SU-DHL-6 (cell line): ENCODE data around the gene PRSS56.

Source experiments
- H2AFZ ChIP-seq: fragments of 200-600 bp; sonication (generic); 2 replicates; pipeline ENCODE4 v1.6.1; 2014; ENCODE audit warnings: low read depth, mild to moderate bottlenecking, moderate library complexity, mixed read lengths, antibody characterized with exemption, low read length; ENCODE audit not compliant: severe bottlenecking
- H3F3A ChIP-seq: fragments of 200-600 bp; shearing (Covaris generic); 2 replicates; pipeline ENCODE4 v1.6.0; 2016; ENCODE audit warnings: antibody characterized with exemption, mild to moderate bottlenecking; ENCODE audit not compliant: insufficient read depth
- H3K27ac ChIP-seq: fragments of 200-600 bp; sonication (generic); 2 replicates; pipeline ENCODE4 v1.5.1; 2016; ENCODE audit warnings: low read depth, mild to moderate bottlenecking, low read length, moderate library complexity, mixed read lengths
- H3K27me3 ChIP-seq: fragments of 200-600 bp; sonication (generic), shearing (Covaris generic); 2 replicates; pipeline ENCODE4 v1.6.0; 2014; ENCODE audit warnings: mild to moderate bottlenecking, low read length
- H3K36me3 ChIP-seq: fragments of 200-600 bp; sonication (generic); 2 replicates; pipeline ENCODE4 v1.6.1; 2014; ENCODE audit warnings: mild to moderate bottlenecking, low read length, mixed read lengths
- H3K4me2 ChIP-seq: fragments of 300-600, 200-600 bp; shearing (Covaris generic), sonication (generic); 2 replicates; pipeline ENCODE4 v1.6.0; 2014; ENCODE audit warnings: low read length, low read depth, mild to moderate bottlenecking; ENCODE audit not compliant: poor library complexity, severe bottlenecking
- H3K4me3 ChIP-seq: fragments of 200-600 bp; sonication (generic); 2 replicates; pipeline ENCODE4 v1.5.1; 2014; ENCODE audit warnings: antibody characterized with exemption, low read length, mild to moderate bottlenecking, mixed read lengths; ENCODE audit not compliant: insufficient read depth, poor library complexity, severe bottlenecking
- H3K79me2 ChIP-seq: fragments of 200-600 bp; sonication (generic); 2 replicates; pipeline ENCODE4 v1.6.1; 2014; ENCODE audit warnings: mild to moderate bottlenecking, low read length, moderate library complexity; ENCODE audit not compliant: insufficient read depth
- H3K9ac ChIP-seq: fragments of 200-600 bp; sonication (generic); 2 replicates; pipeline ENCODE4 v1.7.0; 2014; ENCODE audit warnings: mild to moderate bottlenecking, low read length
- H3K9me2 ChIP-seq: fragments of 200-600 bp; sonication (generic); replicated peaks from 2 replicates; pipeline ENCODE4 v1.6.1; 2014; ENCODE audit warnings: low read length; ENCODE audit not compliant: insufficient read depth
- H3K9me3 ChIP-seq: fragments of 200-600 bp; sonication (generic); 2 replicates; pipeline ENCODE4 v1.6.1; 2014; ENCODE audit warnings: low read length, mixed read lengths; ENCODE audit not compliant: insufficient read depth
- H4K20me1 ChIP-seq: fragments of 200-600 bp; sonication (generic); 2 replicates; pipeline ENCODE4 v1.6.1; 2014; ENCODE audit warnings: low read depth, mild to moderate bottlenecking, antibody characterized with exemption, low read length, moderate library complexity, mixed read lengths
- CTCF ChIP-seq: fragments of 200-600 bp; sonication (generic); IDR thresholded peaks from one replicate; pipeline ENCODE4 v1.5.1; 2017; ENCODE audit warnings: antibody characterized with exemption, mild to moderate bottlenecking, low read length, moderate library complexity; ENCODE audit not compliant: insufficient read depth, poor library complexity, severe bottlenecking
- EZH2phosphoT487 ChIP-seq: fragments of 200-600 bp; sonication (generic), shearing (Covaris generic); conservative IDR thresholded peaks from 2 replicates; pipeline ENCODE4 v1.6.1; 2018; ENCODE audit warnings: mild to moderate bottlenecking, antibody characterized with exemption, low read length, moderate library complexity, mixed read lengths

Gene PRSS56

GRCh38 chr2:232476791-232477190, 43.4 kb upstream of the PRSS56 start:
- no peaks in the 10 kb centered on the region for H3K9me3 ChIP-seq
- no peaks in the 10 kb centered on the region for H3K9me2 ChIP-seq
- no peaks in the 10 kb centered on the region for H4K20me1 ChIP-seq
- no peak overlapping the region for H3K9ac ChIP-seq
- H3K79me2 ChIP-seq = no peaks in the 10 kb centered on the region
- H2AFZ ChIP-seq = no peak overlapping the region
- no peak overlapping the region for H3K27ac ChIP-seq
- TF ChIP-seq EZH2phosphoT487 (no peak), CTCF (no peak)
- H3K36me3 ChIP-seq = no peaks in the 10 kb centered on the region
- H3K27me3 ChIP-seq = no peaks in the 10 kb centered on the region
- H3F3A ChIP-seq = no peaks in the 10 kb centered on the region
- H3K4me2 ChIP-seq = no peak overlapping the region
- H3K4me3 ChIP-seq = no peak overlapping the region

GRCh38 chr2:232477751-232478510, 42.3 kb upstream of the PRSS56 start:
- H3K27me3 ChIP-seq = no peaks in the 10 kb centered on the region
- no peaks in the 10 kb centered on the region for H3K9me3 ChIP-seq
- H3F3A ChIP-seq = no peaks in the 10 kb centered on the region
- H3K4me2 ChIP-seq = no peak overlapping the region
- H3K4me3 ChIP-seq = no peak overlapping the region
- TF ChIP-seq EZH2phosphoT487 (no peak), CTCF (no peak)
- H3K9ac ChIP-seq = no peak overlapping the region
- H3K9me2 ChIP-seq = no peaks in the 10 kb centered on the region
- no peak overlapping the region for H3K27ac ChIP-seq
- no peaks in the 10 kb centered on the region for H3K79me2 ChIP-seq
- no peak overlapping the region for H2AFZ ChIP-seq
- H3K36me3 ChIP-seq = no peaks in the 10 kb centered on the region
- H4K20me1 ChIP-seq = no peaks in the 10 kb centered on the region

- Histone ChIP-seq H3K27ac (no peak overlapping the region), H3F3A (no peaks in the 10 kb centered on the region), H3K4me2 (no peak overlapping the region), H3K9ac (no peak overlapping the region), H3K27me3 (no peaks in the 10 kb centered on the region), H3K9me2 (no peaks in the 10 kb centered on the region), H2AFZ (no peak overlapping the region), H3K79me2 (no peaks in the 10 kb centered on the region), H3K9me3 (no peaks in the 10 kb centered on the region), H4K20me1 (no peaks in the 10 kb centered on the region), H3K4me3 (no peak overlapping the region), H3K36me3 (no peaks in the 10 kb centered on the region)
- TF ChIP-seq CTCF (no peak), EZH2phosphoT487 (no peak)
These were observed 41.4 kb upstream of the PRSS56 start for GRCh38 chr2:232478571-232479340.
